NCI-H187 treated with DMSO at 0.1 percent for 48 hours (cell line): Measurements from ENCODE around the gene SLC16A3.

Source experiments
- DNase-seq: peaks from one replicate; lab custom pipeline; 2025; lab: John Stamatoyannopoulos, UW

The SLC16A3 gene

DNA sequence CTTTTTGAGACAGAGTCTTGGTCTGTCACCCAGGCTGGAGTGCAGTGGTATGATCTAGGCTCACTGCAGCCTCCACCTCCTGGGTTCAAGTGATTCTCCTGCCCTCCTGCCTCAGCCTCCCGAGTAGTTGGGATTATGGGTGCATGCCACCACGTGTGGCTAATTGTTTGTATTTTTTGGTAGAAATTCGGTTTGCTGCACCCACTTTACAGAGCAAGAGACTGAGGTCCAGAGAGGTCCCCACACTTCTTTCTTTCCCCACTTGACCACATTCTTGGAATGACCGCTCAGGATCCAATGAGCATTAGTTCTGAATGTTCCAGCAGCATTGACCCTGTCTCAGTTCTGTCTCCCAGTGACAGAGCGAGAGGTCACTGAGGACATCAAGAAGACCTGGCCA, 5.3 kb upstream of the SLC16A3 start:
- no peak for DNase-seq

DNA sequence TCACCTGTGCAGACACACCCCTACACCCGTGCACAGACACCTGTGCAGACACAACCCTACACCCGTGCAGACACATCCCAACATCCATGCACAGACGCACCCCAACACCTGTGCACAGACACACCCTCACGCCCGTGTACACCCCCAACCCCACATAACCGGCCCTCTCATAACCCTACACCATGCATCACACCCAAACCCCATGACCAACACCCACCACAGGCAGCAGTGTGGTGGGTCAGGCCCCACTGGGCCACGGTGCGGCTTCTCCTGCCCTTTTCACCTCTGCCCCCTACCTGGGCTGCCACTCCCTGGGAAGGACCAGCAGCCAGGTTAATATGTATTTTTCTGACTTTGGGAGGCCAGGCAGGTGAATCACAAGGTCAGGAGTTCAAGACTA, 4.2 kb upstream of the SLC16A3 start:
- no peak for DNase-seq

DNA sequence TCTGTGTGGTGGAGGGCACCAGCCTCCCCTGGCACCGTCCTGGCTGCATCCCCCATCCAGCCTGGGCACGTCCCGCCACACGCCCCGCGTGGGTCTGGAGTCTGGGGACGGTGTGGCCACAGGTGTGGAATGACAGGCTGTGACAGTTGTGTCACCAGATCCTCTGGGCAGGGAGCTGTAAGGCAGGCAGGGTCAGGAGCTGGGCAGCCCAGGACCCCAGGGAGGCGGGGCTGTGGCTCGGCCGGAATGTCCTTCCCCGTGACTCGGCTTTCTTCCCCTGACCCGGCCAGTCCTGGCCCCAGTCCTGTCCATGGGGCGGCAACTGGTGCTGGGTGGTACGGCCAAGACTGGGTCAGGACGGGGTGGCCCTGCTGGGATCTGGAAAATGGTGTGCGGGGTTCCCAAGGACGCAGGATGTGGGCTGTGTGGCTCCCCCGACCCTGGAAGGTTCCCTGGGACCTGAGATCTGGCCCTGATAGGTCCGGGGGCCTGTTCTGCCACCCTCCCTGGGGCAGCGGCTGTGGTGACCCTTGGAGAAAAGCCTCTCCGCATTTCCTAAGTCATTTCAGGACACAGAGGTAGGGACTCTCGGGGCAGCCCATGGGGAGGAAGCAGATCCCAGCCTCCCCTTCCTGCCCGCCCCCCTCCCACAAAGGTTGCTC, 3.3 kb upstream of the SLC16A3 start:
- DNase-seq: no peak

DNA sequence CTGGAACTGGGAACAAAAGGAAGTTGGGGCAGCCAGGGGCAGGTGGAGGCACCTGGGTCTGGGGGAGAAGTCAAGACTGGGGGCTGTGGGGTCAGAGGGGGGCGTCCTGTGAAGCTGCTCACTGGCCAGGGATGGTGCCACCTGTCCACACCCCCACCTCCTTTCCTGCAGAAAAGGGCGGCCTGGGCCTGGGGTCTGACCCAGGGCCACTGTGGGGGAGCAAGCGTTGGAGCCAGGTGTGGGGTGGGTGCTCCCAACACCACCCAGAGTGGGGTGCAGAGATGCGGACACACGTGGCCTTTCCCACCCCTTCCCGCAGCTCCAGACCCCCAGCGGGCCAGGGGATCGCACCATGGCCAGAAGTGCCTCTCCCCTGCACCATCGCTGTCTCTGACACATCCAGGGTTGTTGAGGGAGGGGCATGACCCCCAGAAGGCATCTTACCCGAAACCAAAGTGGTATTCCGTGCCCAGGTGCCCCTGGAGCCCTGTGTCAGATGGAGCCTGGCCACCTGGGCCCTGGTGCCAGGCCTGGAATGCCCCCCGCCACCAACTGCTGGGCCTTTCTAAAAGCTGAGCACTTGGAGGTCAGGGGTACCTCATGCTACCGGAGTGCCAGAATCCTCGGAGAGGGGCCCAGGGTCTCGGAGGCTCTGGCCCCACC, 2.6 kb upstream of the SLC16A3 start:
- DNase-seq: no peak

DNA sequence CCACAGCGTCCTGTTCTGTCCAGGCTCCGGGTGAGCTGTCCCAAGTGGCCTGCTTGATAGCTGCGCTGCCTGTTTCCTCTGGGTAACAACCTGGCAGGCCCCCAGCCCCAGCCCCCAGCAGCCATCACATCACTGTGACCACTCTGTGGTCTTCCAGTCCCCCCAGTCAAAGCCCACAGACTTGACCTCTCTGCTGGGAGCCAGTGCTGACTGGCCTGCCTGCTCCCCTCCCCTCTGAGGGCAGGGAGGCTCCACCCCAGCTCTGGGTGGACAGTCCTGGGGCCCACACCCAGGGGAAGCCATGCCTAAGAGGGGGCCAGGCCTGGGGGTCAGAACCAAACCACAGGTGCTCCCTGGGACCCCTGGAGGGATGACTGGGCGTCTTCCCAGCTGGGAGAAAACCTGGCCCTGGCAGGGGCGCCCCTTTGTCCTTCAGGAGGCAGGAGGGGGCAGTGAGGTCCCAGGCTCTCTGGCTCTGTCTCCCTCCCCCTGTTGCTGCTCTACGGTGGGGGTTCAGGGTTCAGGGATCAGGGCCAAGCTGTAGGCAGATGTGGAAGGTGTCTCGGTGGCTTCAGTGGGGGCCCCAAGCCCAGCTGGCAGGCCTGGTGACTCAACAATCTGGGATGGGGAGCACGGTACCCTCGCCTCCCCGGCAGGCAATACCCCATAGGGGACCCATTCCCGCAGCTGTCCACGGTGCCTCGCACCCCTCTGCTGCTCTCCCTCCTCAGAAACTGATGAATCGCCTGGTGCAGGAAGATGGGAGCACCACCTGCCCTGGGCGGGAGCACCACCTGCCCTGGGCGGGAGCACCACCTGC, 1.8 kb upstream of the SLC16A3 start:
- no peak for DNase-seq

DNA sequence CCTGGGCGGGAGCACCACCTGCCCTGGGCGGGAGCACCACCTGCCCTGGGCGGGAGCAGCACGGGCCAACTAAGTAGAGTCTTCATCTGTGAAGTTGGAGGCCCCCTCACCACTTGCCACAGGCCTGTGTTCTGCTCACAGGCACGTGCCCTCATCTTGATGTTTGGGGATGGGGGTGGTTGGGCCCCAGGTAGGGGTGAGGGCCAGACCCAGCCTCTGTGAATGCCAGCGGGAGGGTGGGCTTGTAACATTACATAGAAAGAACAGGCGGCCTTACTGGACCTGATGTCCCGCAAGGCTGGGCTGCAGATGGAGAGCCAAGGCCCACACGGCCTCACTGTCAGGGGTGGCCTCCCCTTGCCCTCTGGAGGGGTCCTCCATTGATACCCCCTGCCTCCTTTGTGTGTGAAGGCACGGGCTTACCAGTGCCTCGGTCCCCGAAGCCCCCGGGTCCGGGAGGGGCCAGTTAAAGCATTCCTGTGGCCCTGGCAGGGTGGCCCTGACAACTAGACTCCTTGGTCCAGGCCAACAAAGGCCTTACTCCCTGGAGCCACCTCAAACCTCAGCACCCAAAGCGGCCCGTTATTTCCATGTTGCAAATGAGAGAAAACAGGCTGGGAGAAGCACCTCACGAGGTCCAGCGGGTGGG, 1.1 kb upstream of the SLC16A3 start:
- no peak for DNase-seq

- no peak for DNase-seq
Observed at GRCh38 chr17:82228278-82228841, 482 bp upstream of the SLC16A3 start.

DNA sequence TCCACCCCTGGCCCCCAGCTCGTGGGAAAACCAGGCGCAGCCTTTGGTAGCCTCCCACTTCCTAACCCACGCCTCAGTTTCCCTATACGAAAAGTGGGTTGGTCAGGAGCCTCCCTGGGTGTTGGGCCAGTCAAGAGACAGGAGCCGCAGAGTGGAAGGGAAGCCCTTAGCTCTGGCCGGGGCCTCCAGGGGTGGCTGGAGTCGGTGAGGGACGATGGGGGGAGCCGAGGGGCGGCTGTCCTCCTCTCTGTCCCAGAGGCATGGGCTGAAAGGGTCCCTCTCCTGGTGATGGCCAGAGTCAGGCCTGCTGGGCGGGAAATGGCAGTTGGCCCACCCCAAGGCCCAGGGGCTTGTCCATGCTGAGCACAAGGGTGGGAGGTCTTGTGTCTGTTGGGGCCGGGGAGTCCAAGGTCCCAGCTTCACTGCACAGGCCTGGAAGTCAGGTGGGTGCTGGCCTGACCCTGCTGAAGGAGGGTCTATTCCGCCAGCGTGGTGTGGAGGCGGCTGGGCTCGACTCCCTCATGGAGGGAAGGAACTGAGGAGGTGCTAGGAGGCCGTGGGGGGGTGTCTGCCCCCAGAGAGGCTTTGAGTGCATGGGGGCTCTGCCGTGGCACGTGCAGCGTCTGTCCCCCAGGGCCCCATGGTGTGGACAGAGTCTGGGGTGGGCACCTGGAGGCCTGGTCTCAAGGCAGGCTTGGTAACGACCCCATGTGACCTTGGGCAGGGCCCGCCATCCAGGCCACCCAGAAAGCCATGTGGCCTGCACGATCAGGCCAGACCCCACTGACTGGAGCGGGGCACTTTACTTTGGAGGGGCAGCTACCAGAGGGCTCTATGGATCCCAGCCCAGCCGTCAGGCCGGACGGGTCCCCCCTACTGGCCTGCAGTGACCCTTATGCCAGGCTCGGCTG, 1.1 kb downstream of the SLC16A3 start:
- DNase-seq: no peak

DNA sequence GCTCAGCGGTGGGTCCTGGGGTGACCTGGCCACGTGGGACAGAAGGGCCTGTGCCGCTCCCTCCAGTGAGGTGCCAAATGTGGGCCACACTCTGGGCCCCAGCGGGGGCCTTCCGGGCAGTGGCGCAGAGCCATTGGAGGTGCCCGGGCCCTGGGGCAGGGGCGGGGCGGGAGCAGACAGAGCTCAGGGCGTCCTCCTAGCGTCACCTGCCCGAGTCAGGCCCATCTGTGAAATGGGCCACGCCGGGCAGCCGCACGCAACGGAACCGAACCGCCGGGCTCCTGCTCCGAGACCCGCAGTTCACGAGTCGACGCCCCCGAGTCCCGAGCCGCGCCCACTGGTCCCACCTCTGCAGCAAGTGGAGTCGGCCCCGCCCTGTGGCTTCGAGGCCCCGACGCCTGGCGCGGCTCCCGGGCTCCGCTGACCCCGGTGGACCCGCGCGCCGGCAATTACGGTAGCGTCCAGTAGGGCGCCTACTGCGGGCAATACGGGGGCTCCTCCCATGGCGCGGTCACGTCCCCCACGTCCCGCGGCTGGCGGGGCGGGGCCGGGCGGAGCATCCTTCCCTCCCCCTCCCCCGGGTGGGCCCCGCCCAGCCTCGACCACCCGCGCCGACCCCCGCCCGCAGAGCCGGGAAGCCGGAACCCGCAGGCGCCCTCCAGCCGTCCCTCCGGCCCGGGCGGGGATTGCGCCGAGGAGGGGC, 1.9 kb downstream of the SLC16A3 start:
- no peak for DNase-seq

DNA sequence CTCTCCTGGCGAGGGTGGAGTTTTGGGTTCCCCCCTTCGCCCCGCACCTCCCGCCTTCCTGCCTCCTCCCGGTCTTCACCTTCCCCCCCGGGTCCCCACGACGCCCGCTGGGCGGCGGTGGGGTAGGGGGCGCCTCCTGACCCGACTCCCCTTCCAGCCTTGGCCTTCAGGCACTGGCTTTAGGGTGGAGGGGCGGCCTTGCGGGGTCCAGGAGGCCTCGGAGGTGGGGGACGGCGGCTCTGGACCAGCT, 2.4 kb downstream of the SLC16A3 start:
- DNase-seq: no peak

DNA sequence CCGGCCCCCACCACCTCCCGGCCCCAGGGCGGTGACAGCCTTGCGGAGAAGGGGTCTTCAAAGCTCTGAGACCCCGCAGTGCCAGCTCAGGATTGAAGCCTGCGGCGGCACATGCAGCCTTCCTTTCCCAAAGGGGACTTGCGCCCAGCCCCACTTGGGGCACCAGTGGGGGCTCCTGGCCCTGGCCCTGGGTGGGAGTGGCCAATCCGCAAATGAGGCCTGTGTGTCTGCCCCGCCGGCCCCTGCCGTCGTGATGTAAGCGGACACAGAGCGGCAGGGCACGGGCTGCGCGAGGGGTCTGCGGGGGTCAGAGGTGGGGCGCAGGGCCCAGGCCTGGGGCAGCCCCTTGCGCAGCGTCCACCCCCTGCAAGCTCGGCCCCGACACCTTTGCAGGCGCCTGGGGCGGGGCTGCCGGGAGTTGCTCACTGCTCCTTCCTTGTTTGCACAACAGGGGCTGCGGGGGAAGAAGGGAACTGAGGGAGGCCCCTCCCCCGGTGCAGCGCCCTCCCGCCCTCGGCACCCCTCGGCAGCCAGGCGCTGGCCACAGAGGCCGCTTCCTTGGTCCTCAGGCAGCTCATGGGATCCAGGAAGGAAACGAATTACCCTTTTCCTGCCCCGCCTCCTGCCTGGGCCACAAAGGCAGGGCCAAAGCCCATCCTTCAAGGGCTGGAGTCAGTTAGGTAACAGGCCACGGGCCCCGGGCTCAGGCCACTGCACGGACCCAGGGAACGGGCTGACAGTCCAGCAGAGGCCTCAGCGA, 2.9 kb downstream of the SLC16A3 start:
- no peak for DNase-seq

DNA sequence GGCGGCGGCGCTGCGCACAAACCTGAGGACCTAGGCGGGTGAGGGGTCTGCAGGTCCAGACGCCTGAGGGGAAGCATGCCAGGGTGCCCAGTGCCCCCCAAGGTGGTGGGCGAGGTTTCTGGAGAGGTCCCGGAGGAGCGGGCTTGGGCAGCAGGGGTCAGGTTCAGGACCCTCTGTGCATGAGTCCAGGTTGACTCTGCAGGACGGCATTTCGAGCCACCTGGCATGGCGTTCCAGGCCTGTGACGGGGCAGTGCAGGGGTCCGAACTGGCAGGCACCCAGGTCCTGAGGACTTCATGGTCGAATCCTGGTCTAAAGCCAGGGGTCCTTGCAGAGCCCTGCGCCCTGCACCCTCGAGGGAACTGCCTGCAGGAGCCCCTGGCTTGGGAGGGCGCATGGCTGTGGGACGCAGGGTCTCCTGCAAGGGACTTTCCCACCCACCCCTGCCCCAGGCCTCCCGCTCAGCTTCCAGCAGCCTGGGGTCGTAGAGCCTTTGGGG, 3.5 kb downstream of the SLC16A3 start:
- no peak for DNase-seq

- no peak for DNase-seq
Observed at GRCh38 chr17:82232876-82233785, 4.3 kb downstream of the SLC16A3 start.

DNA sequence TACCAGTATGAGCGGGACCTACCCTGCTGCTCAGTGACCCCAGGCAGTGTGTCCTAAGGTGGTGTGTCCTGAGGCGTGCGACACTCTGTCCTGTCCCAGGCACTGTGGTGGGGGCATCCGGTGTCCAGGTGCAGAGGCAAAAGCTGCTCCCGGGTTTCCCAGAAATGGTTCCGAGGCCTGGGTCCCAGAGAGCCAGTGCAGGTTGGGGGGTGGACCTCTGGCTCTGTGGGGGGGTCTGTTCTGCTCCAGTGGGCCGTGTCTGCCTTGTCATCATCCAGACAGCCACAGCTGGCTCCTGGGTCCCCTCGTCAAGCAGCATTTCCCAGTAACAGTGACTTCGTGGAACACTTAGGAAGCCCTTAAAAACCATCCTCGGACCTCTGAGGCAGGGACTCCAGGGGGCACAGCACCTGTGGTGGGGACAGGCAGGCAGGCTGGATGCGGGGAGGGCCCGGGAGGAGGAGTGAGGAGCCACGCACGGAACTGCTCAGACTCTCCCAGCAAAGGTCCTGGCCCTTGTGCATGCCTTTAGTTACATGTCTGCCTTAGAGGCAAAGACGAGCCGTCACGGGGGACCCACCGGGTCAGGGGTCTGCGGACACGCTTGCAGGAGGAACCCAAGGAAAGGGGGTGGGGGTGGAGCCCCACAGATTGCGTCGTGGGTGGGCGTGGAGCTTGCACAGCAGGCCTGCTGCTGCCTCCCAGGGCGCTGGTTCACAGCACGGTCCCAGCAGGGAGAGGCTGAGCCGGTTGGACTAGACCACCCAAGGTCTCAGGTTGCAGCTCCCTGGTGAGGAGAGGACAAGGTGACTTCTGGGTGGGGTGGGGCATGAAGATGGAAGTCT, 5.6 kb downstream of the SLC16A3 start:
- no peak for DNase-seq

- DNase-seq: no peak
Observed at GRCh38 chr17:82235056-82235774, 6.4 kb downstream of the SLC16A3 start.

GRCh38 chr17:82235775-82236141, 6.9 kb downstream of the SLC16A3 start:
- no peak for DNase-seq
